Mesenchymal stem cell (in vitro differentiated cells and primary cell): Measurements from ENCODE around the gene NPNT.

Source experiments
- DNase-seq: peaks from one replicate; pipeline ENCODE4 v3.0.0-alpha.2; 2013
- H2AFZ ChIP-seq: one replicate; pipeline ENCODE4 v1.6.1; 2013; ENCODE audit warnings: low read depth, mild to moderate bottlenecking, control low read depth, inconsistent platforms, low read length, moderate library complexity
- H2AK5ac ChIP-seq: 2 replicates; pipeline ENCODE4 v1.6.1; 2013; ENCODE audit warnings: low read length, moderate library complexity, mild to moderate bottlenecking, inconsistent platforms; ENCODE audit not compliant: severe bottlenecking
- H2BK120ac ChIP-seq: one replicate; pipeline ENCODE4 v1.6.1; 2013; ENCODE audit warnings: low read depth, mild to moderate bottlenecking, inconsistent platforms, low read length, moderate library complexity
- H2BK12ac ChIP-seq, 2 experiments: one replicate each; pipeline ENCODE4 v1.6.1; 2013; ENCODE audit warnings: inconsistent platforms in 2 of 2, low read length in 2 of 2, mild to moderate bottlenecking in 2 of 2, moderate library complexity in 2 of 2, control low read depth in 1 of 2
- H2BK15ac ChIP-seq: one replicate; pipeline ENCODE4 v1.6.1; 2013; ENCODE audit warnings: mild to moderate bottlenecking, low read depth, inconsistent platforms; ENCODE audit not compliant: poor library complexity, severe bottlenecking
- H2BK5ac ChIP-seq: 2 replicates; pipeline ENCODE4 v1.6.1; 2013; ENCODE audit warnings: low read depth, mild to moderate bottlenecking, low read length, control low read depth, inconsistent platforms; ENCODE audit not compliant: poor library complexity, severe bottlenecking
- H3K14ac ChIP-seq, 2 experiments: one replicate each; pipeline ENCODE4 v1.6.1; 2013; ENCODE audit warnings: inconsistent platforms in 2 of 2, low read length in 2 of 2, control low read depth in 1 of 2, mild to moderate bottlenecking in 1 of 2, moderate library complexity in 1 of 2
- H3K18ac ChIP-seq, 2 experiments: one replicate each; pipeline ENCODE4 v1.6.1; 2013; ENCODE audit warnings: inconsistent platforms in 2 of 2, low read length in 2 of 2, control low read depth in 1 of 2, low read depth in 1 of 2, mild to moderate bottlenecking in 1 of 2
- H3K23ac ChIP-seq, 2 experiments: one replicate each; pipeline ENCODE4 v1.6.1; 2013; ENCODE audit warnings: inconsistent platforms in 2 of 2, low read length in 2 of 2, mild to moderate bottlenecking in 2 of 2, moderate library complexity in 2 of 2, control low read depth in 1 of 2
- H3K27ac ChIP-seq: 2 replicates; pipeline ENCODE4 v1.5.1; 2013; ENCODE audit warnings: mild to moderate bottlenecking, moderate library complexity, low read length, control low read depth, inconsistent platforms; ENCODE audit not compliant: poor library complexity, severe bottlenecking
- H3K27me3 ChIP-seq, 2 experiments: 2 replicates each; pipeline versions ENCODE4 v1.6.1 to v1.7.0; 2013; ENCODE audit warnings: low read length in 2 of 2, mild to moderate bottlenecking in 2 of 2, moderate library complexity in 2 of 2, control low read depth in 1 of 2, inconsistent platforms in 1 of 2; ENCODE audit not compliant: control insufficient read depth in 1 of 2, insufficient read depth in 1 of 2
- H3K36me3 ChIP-seq, 2 experiments: 2 replicates each; pipeline versions ENCODE4 v1.6.1 to v1.7.0; 2013; ENCODE audit warnings: low read length in 2 of 2, control low read depth in 1 of 2, inconsistent platforms in 1 of 2, low read depth in 1 of 2, mild to moderate bottlenecking in 1 of 2; ENCODE audit not compliant: insufficient read depth in 2 of 2, control insufficient read depth in 1 of 2
- H3K4ac ChIP-seq, 2 experiments: one replicate each; pipeline ENCODE4 v1.6.1; 2013; ENCODE audit warnings: inconsistent platforms in 2 of 2, low read length in 2 of 2, mild to moderate bottlenecking in 2 of 2, moderate library complexity in 2 of 2, control low read depth in 1 of 2, low read depth in 1 of 2
- H3K4me1 ChIP-seq: 2 replicates; pipeline ENCODE4 v1.6.1; 2013; ENCODE audit warnings: low read depth, low read length, control low read depth; ENCODE audit not compliant: control insufficient read depth, insufficient read depth
- H3K4me2 ChIP-seq: 2 replicates; pipeline ENCODE4 v1.6.1; 2013; ENCODE audit warnings: low read length, mild to moderate bottlenecking, inconsistent platforms; ENCODE audit not compliant: poor library complexity, severe bottlenecking
- H3K4me3 ChIP-seq, 2 experiments: 2 replicates each; pipeline versions ENCODE4 v1.5.1 to v1.7.0; 2013; ENCODE audit warnings: low read length in 2 of 2, mild to moderate bottlenecking in 2 of 2, control low read depth in 1 of 2, low read depth in 1 of 2; ENCODE audit not compliant: insufficient read depth in 1 of 2
- H3K79me1 ChIP-seq: replicated peaks from 2 replicates; pipeline ENCODE4 v1.6.1; 2013; ENCODE audit warnings: mild to moderate bottlenecking, control low read depth, low read length, inconsistent platforms; ENCODE audit not compliant: poor library complexity, severe bottlenecking
- H3K9ac ChIP-seq: 2 replicates; pipeline ENCODE4 v1.7.0; 2013; ENCODE audit warnings: mild to moderate bottlenecking, low read length, moderate library complexity
- H3K9me3 ChIP-seq: 2 replicates; pipeline ENCODE4 v1.7.0; 2013; ENCODE audit warnings: mild to moderate bottlenecking, low read length; ENCODE audit not compliant: control insufficient read depth
- H4K8ac ChIP-seq: one replicate; pipeline ENCODE4 v1.6.1; 2013; ENCODE audit warnings: inconsistent platforms, mild to moderate bottlenecking, low read length, moderate library complexity
- H4K91ac ChIP-seq: one replicate; pipeline ENCODE4 v1.6.1; 2013; ENCODE audit warnings: mild to moderate bottlenecking, low read length, inconsistent platforms
- WGBS: methylation state at CpG from one replicate; pipeline ENCODE4 v1.1.7; 2013; ENCODE audit warnings: mixed read lengths; 5-methylcytosine and 5-hydroxymethylcytosine counted together

NPNT gene

GRCh38 chr4:105902550-105903262 lies 7.4 kb downstream of the NPNT start:
- no peak overlapping the region for H3K9ac ChIP-seq
- peaks cover 15 to 32% of the 10 kb centered on the region in 2 experiments for H3K27me3 ChIP-seq
- no peak overlapping the region for H3K4me3 ChIP-seq
- H3K14ac ChIP-seq, result no peak overlapping the region
- no peak overlapping the region for H4K91ac ChIP-seq
- no peak overlapping the region for H2BK120ac ChIP-seq
- no peak overlapping the region for H2BK5ac ChIP-seq
- no peak overlapping the region for H3K4me2 ChIP-seq
- H2BK15ac ChIP-seq, result no peak overlapping the region
- 92% methylated on average over 2 of the region's 2 CpGs for WGBS
- H2BK12ac ChIP-seq, result no peak overlapping the region
- H3K4ac ChIP-seq, result no peak overlapping the region
- no peaks in the 10 kb centered on the region for H3K36me3 ChIP-seq
- no peak overlapping the region for H2AK5ac ChIP-seq
- peaks cover 4% of the 10 kb centered on the region for H3K9me3 ChIP-seq
- H2AFZ ChIP-seq, result no peak overlapping the region
- H3K79me1 ChIP-seq, result no peaks in the 10 kb centered on the region
- H3K27ac ChIP-seq, result no peak overlapping the region
- no peak overlapping the region for H4K8ac ChIP-seq
- no peak overlapping the region for H3K23ac ChIP-seq
- no peak overlapping the region for H3K18ac ChIP-seq
- no peak for DNase-seq
- H3K4me1 ChIP-seq, result no peaks in the 10 kb centered on the region

GRCh38 chr4:105909787-105910281 lies 14.6 kb downstream of the NPNT start:
- H3K27ac ChIP-seq, result no peak overlapping the region
- DNase-seq, result no peak
- no peak overlapping the region for H3K18ac ChIP-seq
- H3K4me2 ChIP-seq, result no peak overlapping the region
- H3K4me1 ChIP-seq, result no peaks in the 10 kb centered on the region
- H4K8ac ChIP-seq, result no peak overlapping the region
- H2BK12ac ChIP-seq, result no peak overlapping the region
- H3K23ac ChIP-seq, result no peak overlapping the region
- no peak overlapping the region for H2BK120ac ChIP-seq
- no peak overlapping the region for H3K9ac ChIP-seq
- H3K79me1 ChIP-seq, result no peaks in the 10 kb centered on the region
- no peak overlapping the region for H2BK5ac ChIP-seq
- H2AK5ac ChIP-seq, result no peak overlapping the region
- H3K14ac ChIP-seq, result no peak overlapping the region
- H4K91ac ChIP-seq, result no peak overlapping the region
- no peaks in the 10 kb centered on the region for H3K9me3 ChIP-seq
- WGBS, result 72% methylated on average over 1 of the region's 2 CpGs
- no peak overlapping the region for H3K4ac ChIP-seq
- no peaks in the 10 kb centered on the region for H3K27me3 ChIP-seq
- H3K36me3 ChIP-seq, result no peaks in the 10 kb centered on the region
- H2AFZ ChIP-seq, result no peak overlapping the region
- H2BK15ac ChIP-seq, result no peak overlapping the region
- H3K4me3 ChIP-seq, result no peak overlapping the region

- Histone ChIP-seq H3K4ac (no peak overlapping the region), H3K4me1 (peaks cover 1% of the 10 kb centered on the region), H2BK15ac (no peak overlapping the region), H4K8ac (no peak overlapping the region), H3K23ac (no peak overlapping the region), H3K79me1 (no peaks in the 10 kb centered on the region), H2AK5ac (no peak overlapping the region), H3K14ac (no peak overlapping the region), H3K9ac (no peak overlapping the region), H2AFZ (no peak overlapping the region), H3K4me3 (no peak overlapping the region), H4K91ac (no peak overlapping the region), H2BK5ac (no peak overlapping the region), H3K36me3 (no peaks in the 10 kb centered on the region), H3K27me3 (no peaks in the 10 kb centered on the region), H2BK120ac (no peak overlapping the region), H3K9me3 (no peaks in the 10 kb centered on the region), H3K27ac (no peak overlapping the region), H3K18ac (no peak overlapping the region), H3K4me2 (no peak overlapping the region), H2BK12ac (no peak overlapping the region)
- DNase-seq, result no peak
Measured at GRCh38 chr4:105911426-105911825, 16.2 kb downstream of the NPNT start.

- Histone ChIP-seq H3K4me2 (no peak overlapping the region), H4K8ac (no peak overlapping the region), H3K36me3 (no peaks in the 10 kb centered on the region), H3K9me3 (no peaks in the 10 kb centered on the region), H3K18ac (no peak overlapping the region), H2BK15ac (no peak overlapping the region), H3K4me3 (no peak overlapping the region), H2AFZ (no peak overlapping the region), H3K4me1 (peaks cover 1% of the 10 kb centered on the region), H3K27ac (no peak overlapping the region), H3K9ac (no peak overlapping the region), H2AK5ac (no peak overlapping the region), H2BK12ac (no peak overlapping the region), H3K23ac (no peak overlapping the region), H3K4ac (no peak overlapping the region), H3K27me3 (no peaks in the 10 kb centered on the region), H3K79me1 (no peaks in the 10 kb centered on the region), H2BK5ac (no peak overlapping the region), H2BK120ac (no peak overlapping the region), H3K14ac (no peak overlapping the region), H4K91ac (no peak overlapping the region)
- WGBS, result 92% methylated on average over 6 of the region's 6 CpGs
- no peak for DNase-seq
Measured at GRCh38 chr4:105912633-105913032, 17.4 kb downstream of the NPNT start.
